Activated naive CD4-positive, alpha-beta T cell treated with anti-CD3 and anti-CD28 coated beads for 36 hours (primary cell): ENCODE data around the gene SPON2. TPM values are rescaled to one million over a fixed set of nuclear protein-coding genes. Genes with fewer than 3 reads are reported as not detected.

Experiments
- CTCF ChIA-PET: fragments of 350-600 bp; sonication (Branson Sonifier 250); formaldehyde crosslinking; loops from one replicate; lab custom pipeline; 2021; ENCODE audit warnings: antibody characterized with exemption; lab: Charles Lee
- DNase-seq: peaks from one replicate; pipeline ENCODE4 v3.0.0-alpha.2; 2020
- H3K27ac Mint-ChIP-seq: one replicate; pipeline ENCODE4 v1.8.0; 2021; ENCODE audit warnings: mild to moderate bottlenecking, mixed read lengths
- H3K27me3 Mint-ChIP-seq: one replicate; pipeline ENCODE4 v1.8.0; 2021; ENCODE audit warnings: low read depth, mixed read lengths
- H3K36me3 Mint-ChIP-seq: one replicate; pipeline ENCODE4 v1.8.0; 2021; ENCODE audit warnings: low read depth, mixed read lengths
- H3K4me1 Mint-ChIP-seq: one replicate; pipeline ENCODE4 v1.8.0; 2021; ENCODE audit warnings: low read depth, mixed read lengths
- H3K4me3 Mint-ChIP-seq: one replicate; pipeline ENCODE4 v1.8.0; 2021; ENCODE audit warnings: mild to moderate bottlenecking, moderate library complexity, mixed read lengths
- H3K9me3 Mint-ChIP-seq: one replicate; pipeline ENCODE4 v1.8.0; 2021; ENCODE audit warnings: mixed read lengths
- intact Hi-C: fragments of 100-400 bp; cut with micrococcal nuclease; formaldehyde crosslinking; loops from one replicate; pipeline ENCODE4 v1.15.1; 2023
- total RNA-seq, 2 experiments: library from RNA; stranded (reverse); gene quantifications; one replicate each; pipeline ENCODE4 v1.2.3, GENCODE V29; 2021

The SPON2 gene
- total RNA-seq, 2 experiments from 2014 or later, result 4.8 to 5.5 TPM

DNA sequence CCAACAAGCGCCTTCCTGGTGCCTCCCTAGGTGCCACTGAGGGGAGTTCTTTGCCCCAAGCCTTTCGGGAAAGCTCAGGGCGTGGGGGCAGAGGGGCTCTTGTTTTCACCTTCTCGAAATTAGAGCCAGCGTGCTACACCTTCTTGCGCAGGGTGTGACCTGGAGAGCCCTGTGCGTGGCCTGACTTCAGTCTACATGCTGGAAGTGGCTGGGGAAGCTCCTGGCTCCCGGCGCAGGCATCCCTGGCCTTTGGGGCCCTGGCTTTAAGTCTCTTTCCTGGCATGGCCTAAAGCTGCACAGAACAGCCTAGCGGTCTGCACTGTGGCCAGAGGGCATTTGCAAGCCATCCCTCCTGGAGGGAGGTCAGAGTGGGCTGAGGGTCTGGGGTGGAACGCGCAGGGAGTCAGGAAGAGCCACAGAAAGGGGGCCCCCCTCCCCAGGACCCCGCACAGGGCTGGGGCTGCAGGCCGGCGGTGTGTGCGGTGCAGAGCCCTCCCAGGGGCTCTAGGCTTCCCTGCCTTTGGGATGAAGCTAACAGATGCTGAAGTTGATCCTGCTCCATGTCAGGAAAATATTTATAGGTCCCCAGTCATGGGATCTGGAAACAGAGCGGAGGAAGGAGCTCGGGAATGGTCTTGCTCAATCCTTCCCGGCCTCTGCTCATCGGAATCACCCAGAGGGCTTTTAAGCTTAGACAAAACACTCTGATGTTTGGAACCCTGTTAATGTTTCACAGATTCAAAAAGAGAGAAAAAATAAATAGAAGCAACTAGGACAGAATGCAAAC lies 781 bp upstream of the SPON2 start:
- DNase-seq, result no peak
- Mint-ChIP-seq H3K27ac (no peak overlapping the region), H3K36me3 (no peaks in the 10 kb centered on the region), H3K4me1 (peaks cover 4% of the 10 kb centered on the region), H3K27me3 (peaks cover 25% of the 10 kb centered on the region), H3K4me3 (no peak overlapping the region), H3K9me3 (no peaks in the 10 kb centered on the region)
- CTCF ChIA-PET, result interaction anchor here (1.0 kb wide), 1 partner anchor 95 kb away, joined by 4 read pairs; no protein-coding TSS in a partner anchor
- intact Hi-C loops, result no loop called here

DNA sequence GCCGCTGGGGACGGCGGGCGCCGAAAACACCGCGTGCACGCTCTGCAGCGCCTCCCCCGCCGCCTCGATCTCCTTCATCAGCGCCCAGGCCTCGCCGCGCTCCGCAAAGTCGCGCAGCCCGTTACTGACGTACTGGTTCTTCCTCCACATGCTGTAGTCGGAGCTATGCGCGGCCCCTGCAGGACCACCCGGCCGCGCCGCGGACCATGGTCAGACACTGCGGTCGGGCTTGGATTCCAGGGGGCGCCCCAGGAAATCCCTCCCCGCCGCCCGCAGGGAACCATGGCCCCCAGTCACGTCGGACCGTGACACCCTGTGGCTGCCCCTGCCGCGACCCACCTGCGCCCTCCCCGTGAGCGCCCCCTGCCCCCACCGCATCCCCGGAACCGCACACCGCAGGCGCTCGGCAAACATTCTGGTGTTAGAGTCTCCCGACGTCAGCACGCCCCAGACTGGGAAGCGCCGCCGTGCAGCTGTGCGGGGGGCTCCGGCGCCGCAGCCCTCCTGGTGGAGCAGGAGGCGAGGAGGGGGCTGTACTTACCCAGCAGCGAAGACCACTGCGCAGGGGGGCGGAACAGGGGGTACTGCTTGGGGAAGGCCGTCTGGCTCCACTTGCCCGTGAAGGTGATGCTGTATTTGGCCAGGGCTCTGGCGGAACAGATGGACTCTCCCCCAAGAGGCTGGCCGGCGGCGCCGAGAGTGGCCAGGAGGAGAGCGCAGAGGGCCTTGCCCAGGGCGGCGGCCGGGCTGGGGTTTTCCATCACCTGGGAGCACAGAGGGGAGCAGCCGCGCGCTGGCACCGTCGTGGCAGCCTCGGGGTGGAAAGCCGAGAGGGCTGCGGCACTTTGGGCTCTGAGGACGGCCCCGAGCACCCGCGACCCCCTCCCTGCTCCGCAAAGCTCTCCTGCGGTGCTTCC lies 814 bp downstream of the SPON2 start:
- Mint-ChIP-seq H3K27ac (no peak overlapping the region), H3K4me1 (peaks cover 13% of the 10 kb centered on the region), H3K27me3 (peaks cover 25% of the 10 kb centered on the region), H3K36me3 (no peaks in the 10 kb centered on the region), H3K9me3 (no peaks in the 10 kb centered on the region), H3K4me3 (peak overlapping the region; percentile 50)
- peak; percentile 52 for DNase-seq
- intact Hi-C loops, result no loop called here
- CTCF ChIA-PET, result interaction anchor here (1.0 to 1.2 kb wide), 2 partner anchors 96 to 97 kb away, joined by 4 read pairs; no protein-coding TSS in a partner anchor

DNA sequence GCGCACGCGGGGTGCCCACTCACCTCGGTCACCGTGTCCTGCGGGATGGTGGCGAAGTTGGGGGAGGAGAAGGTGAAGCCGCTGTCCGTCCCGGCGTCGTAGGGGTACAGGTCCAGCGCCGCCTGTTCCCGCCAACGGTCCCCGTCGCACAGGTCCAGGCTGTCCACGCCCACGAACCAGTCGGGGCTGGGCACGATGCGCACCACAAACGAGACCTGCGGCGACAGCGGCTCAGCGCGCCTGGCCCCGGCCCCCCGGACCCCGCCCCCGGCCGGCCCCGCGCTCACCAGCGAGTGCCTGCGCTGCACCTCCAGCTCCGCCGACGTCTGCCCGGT lies 1.4 kb downstream of the SPON2 start:
- H3K27me3 Mint-ChIP-seq, result peaks cover 25% of the 10 kb centered on the region
- no peak for DNase-seq
- no peaks in the 10 kb centered on the region for H3K9me3 Mint-ChIP-seq
- H3K4me1 Mint-ChIP-seq, result peaks cover 13% of the 10 kb centered on the region
- CTCF ChIA-PET, result interaction anchor here (1.2 kb wide), 1 partner anchor 98 kb away, joined by 4 read pairs; no protein-coding TSS in a partner anchor
- no peak overlapping the region for H3K27ac Mint-ChIP-seq
- intact Hi-C loops, result no loop called here
- no peak overlapping the region for H3K4me3 Mint-ChIP-seq
- no peaks in the 10 kb centered on the region for H3K36me3 Mint-ChIP-seq

- H3K27ac Mint-ChIP-seq, result no peak overlapping the region
- intact Hi-C loops, result no loop called here
Measured at GRCh38 chr4:1170156-1170975, 2.0 kb downstream of the SPON2 start.

DNA sequence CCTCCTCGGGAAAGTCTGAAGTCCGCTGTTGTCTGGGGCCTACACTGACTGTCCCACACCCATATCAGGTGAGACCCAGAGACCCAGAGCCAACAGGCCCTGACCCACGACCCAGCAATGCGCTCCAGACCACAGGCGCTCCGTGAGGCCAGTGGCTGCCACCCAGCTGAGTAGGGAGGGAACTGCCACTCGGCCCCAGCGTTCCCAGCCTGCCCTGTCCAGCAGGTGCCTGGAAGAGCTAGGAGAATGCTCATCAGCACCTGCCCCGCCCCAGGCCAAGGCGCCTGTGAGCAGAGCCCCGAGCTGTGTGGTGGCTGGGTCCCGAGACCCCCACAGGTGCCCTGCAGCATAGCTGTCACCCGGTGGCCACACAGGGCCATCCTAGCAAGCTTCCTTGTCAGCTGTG lies 2.7 kb downstream of the SPON2 start:
- Mint-ChIP-seq H3K4me3 (no peak overlapping the region), H3K27me3 (peaks cover 25% of the 10 kb centered on the region), H3K9me3 (no peaks in the 10 kb centered on the region), H3K36me3 (no peaks in the 10 kb centered on the region), H3K27ac (no peak overlapping the region), H3K4me1 (peaks cover 13% of the 10 kb centered on the region)
- intact Hi-C loops, result no loop called here
- CTCF ChIA-PET, result interaction anchor here (0.6 to 1.3 kb wide), 3 partner anchors 14 to 379 kb away, joined by 3 read pairs; no protein-coding TSS in a partner anchor
- no peak for DNase-seq

More at GRCh38 chr4:1170156-1170975, 2.0 kb downstream of the SPON2 start:
- H3K36me3 Mint-ChIP-seq, result no peaks in the 10 kb centered on the region
- H3K4me3 Mint-ChIP-seq, result no peak overlapping the region
- no peaks in the 10 kb centered on the region for H3K9me3 Mint-ChIP-seq
- CTCF ChIA-PET, result interaction anchor here (0.6 to 1.2 kb wide), 3 partner anchors 98 to 379 kb away, joined by 3 to 4 read pairs (median 3); no protein-coding TSS in a partner anchor
- DNase-seq, result no peak
- peaks cover 13% of the 10 kb centered on the region for H3K4me1 Mint-ChIP-seq
- H3K27me3 Mint-ChIP-seq, result peaks cover 25% of the 10 kb centered on the region

GRCh38 chr4:1169171-1169671 lies 3.2 kb downstream of the SPON2 start:
- no peaks in the 10 kb centered on the region for H3K9me3 Mint-ChIP-seq
- no peak overlapping the region for H3K27ac Mint-ChIP-seq
- DNase-seq, result no peak
- peaks cover 13% of the 10 kb centered on the region for H3K4me1 Mint-ChIP-seq
- intact Hi-C loops, result no loop called here
- H3K27me3 Mint-ChIP-seq, result peaks cover 25% of the 10 kb centered on the region
- CTCF ChIA-PET, result interaction anchor here (0.6 to 4.0 kb wide), 4 partner anchors 15 to 124 kb away, joined by 3 to 46 read pairs (median 4); no protein-coding TSS in a partner anchor
- H3K36me3 Mint-ChIP-seq, result no peaks in the 10 kb centered on the region
- H3K4me3 Mint-ChIP-seq, result no peak overlapping the region

GRCh38 chr4:1168191-1169101 lies 3.9 kb downstream of the SPON2 start:
- no peak overlapping the region for H3K27ac Mint-ChIP-seq
- no peaks in the 10 kb centered on the region for H3K9me3 Mint-ChIP-seq
- no peak for DNase-seq
- intact Hi-C loops, result no loop called here
- peaks cover 15% of the 10 kb centered on the region for H3K4me1 Mint-ChIP-seq
- peak overlapping the region; percentile 74 for H3K4me3 Mint-ChIP-seq
- CTCF ChIA-PET, result interaction anchor here (0.6 to 4.0 kb wide), 17 partner anchors 10 to 181 kb away, joined by 3 to 46 read pairs (median 4); no protein-coding TSS in a partner anchor
- H3K27me3 Mint-ChIP-seq, result peaks cover 19% of the 10 kb centered on the region
- no peaks in the 10 kb centered on the region for H3K36me3 Mint-ChIP-seq

GRCh38 chr4:1167244-1167949 lies 5.0 kb downstream of the SPON2 start:
- intact Hi-C loops, result loop anchor here (1.0 to 2.0 kb wide), 6 partner anchors 34 to 185 kb away; partner anchors contain the start of genes CTBP1, MAEA and UVSSA
- CTCF ChIA-PET, result interaction anchor here (0.7 to 4.0 kb wide), 19 partner anchors 9 to 182 kb away, joined by 3 to 46 read pairs (median 4); no protein-coding TSS in a partner anchor
- Mint-ChIP-seq H3K27ac (no peak overlapping the region), H3K4me3 (peak overlapping the region; percentile 74), H3K9me3 (no peaks in the 10 kb centered on the region), H3K36me3 (no peaks in the 10 kb centered on the region), H3K27me3 (peaks cover 15% of the 10 kb centered on the region), H3K4me1 (peaks cover 18% of the 10 kb centered on the region)
- DNase-seq, result peak; percentile 93

DNA sequence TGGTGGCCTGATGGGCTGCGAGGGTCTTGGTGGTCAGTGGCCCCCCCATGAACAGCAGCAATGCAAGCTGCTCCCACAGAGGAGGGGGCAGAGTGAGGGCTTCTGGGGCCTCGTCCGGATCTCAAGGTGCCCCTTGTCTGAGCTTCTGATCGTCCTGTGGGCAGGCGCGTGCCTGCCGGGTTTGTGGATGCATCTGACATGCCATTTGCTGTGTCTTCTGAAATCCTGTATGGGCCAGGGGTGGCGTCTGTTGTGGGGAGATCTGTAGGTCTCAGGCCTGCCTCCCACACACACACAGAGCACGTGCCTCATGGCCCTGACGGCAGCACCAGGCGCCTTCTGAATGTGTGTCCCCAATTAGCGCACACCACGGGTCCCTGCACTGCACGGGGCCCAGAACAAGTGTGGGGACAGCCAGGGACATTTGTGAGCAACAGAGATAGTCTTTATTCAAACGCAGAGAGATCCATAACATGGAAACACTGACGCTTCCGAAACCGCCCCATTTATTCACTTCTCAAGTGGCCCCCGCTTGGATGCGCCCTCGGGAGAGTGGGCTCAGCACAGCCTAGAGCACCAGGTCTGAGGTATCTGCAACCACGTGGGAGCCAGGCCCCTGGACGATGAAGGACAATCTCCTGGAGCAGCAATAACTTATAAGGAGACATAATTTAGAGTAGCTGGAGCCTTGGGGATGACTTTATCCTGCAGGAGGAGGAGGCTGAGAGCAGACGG lies 5.7 kb downstream of the SPON2 start:
- no peak for DNase-seq
- Mint-ChIP-seq H3K27me3 (peaks cover 12% of the 10 kb centered on the region), H3K36me3 (no peaks in the 10 kb centered on the region), H3K4me3 (peak overlapping the region; percentile 74), H3K4me1 (peaks cover 18% of the 10 kb centered on the region), H3K27ac (no peak overlapping the region), H3K9me3 (no peaks in the 10 kb centered on the region)
- intact Hi-C loops, result loop anchor here (1.0 to 2.0 kb wide), 6 partner anchors 35 to 186 kb away; partner anchors contain the start of genes CTBP1, MAEA and UVSSA
- CTCF ChIA-PET, result interaction anchor here (0.9 to 4.0 kb wide), 12 partner anchors 8 to 120 kb away, joined by 3 to 46 read pairs (median 4); no protein-coding TSS in a partner anchor
